ENCODE measurements around the gene PPA2.

- TF ChIP-seq, protein P1, sequence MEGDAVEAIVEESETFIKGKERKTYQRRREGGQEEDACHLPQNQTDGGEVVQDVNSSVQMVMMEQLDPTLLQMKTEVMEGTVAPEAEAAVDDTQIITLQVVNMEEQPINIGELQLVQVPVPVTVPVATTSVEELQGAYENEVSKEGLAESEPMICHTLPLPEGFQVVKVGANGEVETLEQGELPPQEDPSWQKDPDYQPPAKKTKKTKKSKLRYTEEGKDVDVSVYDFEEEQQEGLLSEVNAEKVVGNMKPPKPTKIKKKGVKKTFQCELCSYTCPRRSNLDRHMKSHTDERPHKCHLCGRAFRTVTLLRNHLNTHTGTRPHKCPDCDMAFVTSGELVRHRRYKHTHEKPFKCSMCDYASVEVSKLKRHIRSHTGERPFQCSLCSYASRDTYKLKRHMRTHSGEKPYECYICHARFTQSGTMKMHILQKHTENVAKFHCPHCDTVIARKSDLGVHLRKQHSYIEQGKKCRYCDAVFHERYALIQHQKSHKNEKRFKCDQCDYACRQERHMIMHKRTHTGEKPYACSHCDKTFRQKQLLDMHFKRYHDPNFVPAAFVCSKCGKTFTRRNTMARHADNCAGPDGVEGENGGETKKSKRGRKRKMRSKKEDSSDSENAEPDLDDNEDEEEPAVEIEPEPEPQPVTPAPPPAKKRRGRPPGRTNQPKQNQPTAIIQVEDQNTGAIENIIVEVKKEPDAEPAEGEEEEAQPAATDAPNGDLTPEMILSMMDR (IDR thresholded peaks at IDR 0.05; ENCODE audit: low read depth, low read length), result no peak
- TF ChIP-seq EZH2phosphoT487 (IDR thresholded peaks at IDR 0.05; ENCODE audit: low read depth), result no peak
Measured at GRCh38 chr4:105400901-105401677, 72.8 kb downstream of the PPA2 start.

Data from OCI-LY3 (cell line).